Caco-2 (cell line): ENCODE data around the gene CENPW. TPM values are rescaled to one million over a fixed set of nuclear protein-coding genes. Genes with fewer than 3 reads are reported as not detected.

ENCODE experiments used
- Bru-seq: library from RNA; stranded (reverse); fragments of 400-500 nt; gene quantifications from one replicate; lab custom pipeline; 2021; lab: Mats Ljungman, UMichigan
- BruChase-seq, 2 experiments: library from RNA; stranded (reverse); fragments of 400-500 nt; gene quantifications; one replicate each; lab custom pipeline; 2021; lab: Mats Ljungman, UMichigan
- BruUV-seq: library from RNA; stranded (reverse); fragments of 400-500 nt; replicated peaks from 2 replicates; lab custom pipeline; 2021; lab: Mats Ljungman, UMichigan
- CTCF ChIA-PET: fragments of 300-600 bp; sonication (Branson Sonifier 250); formaldehyde crosslinking; loops from one replicate; lab custom pipeline; 2022; ENCODE audit warnings: antibody characterized with exemption; lab: Charles Lee
- POLR2A ChIA-PET: fragments of 300-600 bp; sonication (Branson Sonifier 250); formaldehyde crosslinking; loops from one replicate; lab custom pipeline; 2022; ENCODE audit warnings: antibody characterized with exemption; lab: Charles Lee
- DNase-seq, 2 experiments: peaks; one replicate each; pipeline versions ENCODE4 v3.0.0 to v3.0.0-alpha.2; 2020 to 2022
- H3K27me3 ChIP-seq: replicated peaks from 2 replicates; pipeline ENCODE4 v1.6.0; 2011; ENCODE audit warnings: low read length; ENCODE audit not compliant: control insufficient read depth, insufficient read depth
- H3K36me3 ChIP-seq: 2 replicates; pipeline ENCODE4 v1.5.1; 2011; ENCODE audit warnings: low read length; ENCODE audit not compliant: control insufficient read depth, insufficient read depth
- H3K4me1 ChIP-seq: fragments of 250-450 bp; sonication (Bioruptor Pico); 2 replicates; pipeline ENCODE4 v1.5.1; 2020; ENCODE audit warnings: mild to moderate bottlenecking
- H3K4me3 ChIP-seq: 2 replicates; pipeline ENCODE4 v1.5.1; 2011; ENCODE audit warnings: low read depth, mild to moderate bottlenecking, control low read depth, low read length
- H3K9me3 ChIP-seq: fragments of 250-450 bp; sonication (Bioruptor Pico); 2 replicates; pipeline ENCODE4 v1.5.1; 2020; ENCODE audit warnings: mild to moderate bottlenecking, moderate library complexity
- H3K27ac Mint-ChIP-seq: one replicate; pipeline ENCODE4 v1.8.0; 2022; ENCODE audit warnings: mixed read lengths; ENCODE audit not compliant: unreplicated experiment
- H3K27me3 Mint-ChIP-seq: one replicate; pipeline ENCODE4 v1.8.0; 2022; ENCODE audit warnings: mixed read lengths; ENCODE audit not compliant: insufficient read depth, unreplicated experiment
- H3K36me3 Mint-ChIP-seq: one replicate; pipeline ENCODE4 v1.8.0; 2022; ENCODE audit warnings: mild to moderate bottlenecking, mixed read lengths; ENCODE audit not compliant: insufficient read depth, unreplicated experiment
- H3K4me1 Mint-ChIP-seq: one replicate; pipeline ENCODE4 v1.8.0; 2022; ENCODE audit warnings: low read depth, mixed read lengths; ENCODE audit not compliant: unreplicated experiment
- H3K4me3 Mint-ChIP-seq: one replicate; pipeline ENCODE4 v1.8.0; 2022; ENCODE audit warnings: mild to moderate bottlenecking, moderate library complexity, mixed read lengths; ENCODE audit not compliant: unreplicated experiment
- H3K9me3 Mint-ChIP-seq: one replicate; pipeline ENCODE4 v1.8.0; 2022; ENCODE audit warnings: mixed read lengths; ENCODE audit not compliant: unreplicated experiment
- CTCF ChIP-seq, 2 experiments: fragments of 200-600 bp in 1 of 2; IDR thresholded peaks; 1 replicate in 1 of 2; 2 replicates in 1 of 2; pipeline versions ENCODE4 v1.5.1 to v1.8.0; 2011 to 2022; ENCODE audit warnings: antibody characterized with exemption in 1 of 2, control low read depth in 1 of 2, inconsistent platforms in 1 of 2, low read depth in 1 of 2, low read length in 1 of 2, mild to moderate bottlenecking in 1 of 2, moderate library complexity in 1 of 2; ENCODE audit not compliant: insufficient read depth in 1 of 2, severe bottlenecking in 1 of 2, unreplicated experiment in 1 of 2
- intact Hi-C: fragments of 100-400 bp; cut with micrococcal nuclease; formaldehyde crosslinking; loops from one replicate; pipeline ENCODE4 v1.10.0; 2022; ENCODE audit not compliant: unreplicated experiment
- long read RNA-seq: library from polyadenylated mRNA; stranded (forward); transcript quantifications from one replicate; pipeline ENCODE4 v2.0.0, GENCODE V29; 2022
- total RNA-seq: library from RNA; stranded (reverse); gene quantifications from 2 replicates; pipeline ENCODE4 v1.2.3, GENCODE V29; 2022

Gene CENPW
- total RNA-seq (64.4 and 70.7 TPM in 2 replicates), Bru-seq, nascent RNA (percentile 83 among the genes with signal in this experiment), BruChase-seq, experiment 1, labeled RNA remaining after a 2-hour chase (percentile 77 among the genes with signal in this experiment), BruChase-seq, experiment 2, labeled RNA remaining after a 6-hour chase (percentile 85 among the genes with signal in this experiment)
- long read RNA-seq, transcript CENPW-203 (3 exons, 750 nt): major isoform, 97 of 104 reads
- long read RNA-seq, transcript CENPW-201 (3 exons, 528 nt): minor isoform, 7 of 104 reads
- long read RNA-seq, partial matches to known transcripts: 0 of 104 reads
- long read RNA-seq, other reads (novel, unspliced or antisense): 0 of 104 reads

- Mint-ChIP-seq H3K27ac (no peak within 1 kb of the TSS), H3K4me1 (peaks cover 15% of the 10 kb centered on the region), H3K9me3 (no peaks in the 10 kb centered on the region), H3K4me3 (no peak within 1 kb of the TSS), H3K27me3 (no peaks in the 10 kb centered on the region), H3K36me3 (no peaks in the 10 kb centered on the region)
- Histone ChIP-seq H3K36me3 (no peaks in the 10 kb centered on the region), H3K27me3 (no peaks in the 10 kb centered on the region), H3K4me1 (0 out of 2 replicates have a peak, but pooled peaks cover 4% of the 10 kb centered on the region), H3K4me3 (peak within 1 kb of the TSS; percentile 79), H3K9me3 (no peaks in the 10 kb centered on the region)
- no peak for TF ChIP-seq CTCF (IDR thresholded peaks at IDR 0.05; ENCODE audit: insufficient read depth in 1 of 2, low read depth in 1 of 2, low read length in 1 of 2, severe bottlenecking in 1 of 2, unreplicated experiment in 1 of 2)
- DNase-seq: peak; percentile 94 to 96
- ChIA-PET POLR2A (no interaction called here), CTCF (no interaction called here)
- intact Hi-C loops: loop anchor here (1.0 to 10.0 kb wide), 4 partner anchors 163 to 782 kb away; no protein-coding TSS in a partner anchor
- TSS peak; percentile 78 for BruUV-seq
Observed at GRCh38 chr6:126339796-126340609, at the start of gene CENPW. CENPW (plus strand) TSS chr6:126340115; CDS start chr6:126340274, 159 bp downstream.

- no peaks in the 10 kb centered on the region for H3K9me3 Mint-ChIP-seq
- no peak overlapping the region for H3K27ac Mint-ChIP-seq
- CTCF ChIA-PET: no interaction called here
- H3K4me1 Mint-ChIP-seq: no peaks in the 10 kb centered on the region
- no TSS peak for BruUV-seq
- H3K36me3 Mint-ChIP-seq: no peaks in the 10 kb centered on the region
- H3K27me3 Mint-ChIP-seq: no peaks in the 10 kb centered on the region
- intact Hi-C loops: no loop called here
- POLR2A ChIA-PET: no interaction called here
- H3K4me3 Mint-ChIP-seq: no peak overlapping the region
- Histone ChIP-seq H3K4me3 (no peak overlapping the region), H3K9me3 (no peaks in the 10 kb centered on the region), H3K4me1 (no peaks in the 10 kb centered on the region), H3K27me3 (no peaks in the 10 kb centered on the region), H3K36me3 (no peaks in the 10 kb centered on the region)
- DNase-seq: no peak
- TF ChIP-seq CTCF (IDR thresholded peaks at IDR 0.05; ENCODE audit: insufficient read depth in 1 of 2, low read depth in 1 of 2, low read length in 1 of 2, severe bottlenecking in 1 of 2, unreplicated experiment in 1 of 2): no peak
Observed at GRCh38 chr6:126293891-126294524, 45.9 kb upstream of the CENPW start.

GRCh38 chr6:126300126-126300525, 39.8 kb upstream of the CENPW start:
- no peaks in the 10 kb centered on the region for H3K9me3 Mint-ChIP-seq
- H3K27me3 ChIP-seq: no peaks in the 10 kb centered on the region
- intact Hi-C loops: no loop called here
- ChIA-PET CTCF (no interaction called here), POLR2A (no interaction called here)
- H3K36me3 Mint-ChIP-seq: no peaks in the 10 kb centered on the region
- H3K36me3 ChIP-seq: no peaks in the 10 kb centered on the region
- no peak overlapping the region for H3K4me3 ChIP-seq
- peaks cover 3% of the 10 kb centered on the region for H3K27me3 Mint-ChIP-seq
- TF ChIP-seq CTCF (IDR thresholded peaks at IDR 0.05; ENCODE audit: insufficient read depth in 1 of 2, low read depth in 1 of 2, low read length in 1 of 2, severe bottlenecking in 1 of 2, unreplicated experiment in 1 of 2): no peak
- H3K9me3 ChIP-seq: no peaks in the 10 kb centered on the region
- no peak overlapping the region for H3K27ac Mint-ChIP-seq
- DNase-seq: no peak
- no peaks in the 10 kb centered on the region for H3K4me1 ChIP-seq
- H3K4me3 Mint-ChIP-seq: no peak overlapping the region
- H3K4me1 Mint-ChIP-seq: no peaks in the 10 kb centered on the region
- BruUV-seq: no TSS peak
